OCI-LY1 (cell line): ENCODE results near the gene IGSF5.

Experiments used
- H2AFZ ChIP-seq: fragments of 200-600 bp; sonication (generic), shearing (Covaris generic); 2 replicates; pipeline ENCODE4 v1.6.0; 2014; ENCODE audit warnings: antibody characterized with exemption, mild to moderate bottlenecking, low read length
- H3F3A ChIP-seq: fragments of 200-600 bp; sonication (generic), shearing (Covaris generic); 2 replicates; pipeline ENCODE4 v1.6.0; 2014; ENCODE audit warnings: mild to moderate bottlenecking, antibody characterized with exemption, low read length, moderate library complexity; ENCODE audit not compliant: insufficient read depth
- H3K27ac ChIP-seq: fragments of 200-600 bp; sonication (generic); 2 replicates; pipeline ENCODE4 v1.5.1; 2014; ENCODE audit warnings: low read length, mixed run types, mild to moderate bottlenecking, low read depth; ENCODE audit not compliant: poor library complexity, severe bottlenecking
- H3K27me3 ChIP-seq: fragments of 200-600 bp; sonication (generic); 2 replicates; pipeline ENCODE4 v1.6.0; 2014; ENCODE audit warnings: antibody characterized with exemption, mild to moderate bottlenecking, low read length, moderate library complexity; ENCODE audit not compliant: insufficient read depth
- H3K36me3 ChIP-seq: fragments of 200-600 bp; sonication (generic); 2 replicates; pipeline ENCODE4 v1.6.1; 2014; ENCODE audit warnings: mild to moderate bottlenecking, antibody characterized with exemption, low read length, moderate library complexity, mixed read lengths; ENCODE audit not compliant: insufficient read depth
- H3K4me1 ChIP-seq: fragments of 200-600 bp; sonication (generic); 2 replicates; pipeline ENCODE4 v1.5.1; 2014; ENCODE audit warnings: mild to moderate bottlenecking, low read length, moderate library complexity; ENCODE audit not compliant: insufficient read depth, severe bottlenecking
- H3K4me2 ChIP-seq: fragments of 200-600 bp; sonication (generic), shearing (Covaris generic); 2 replicates; pipeline ENCODE4 v1.6.1; 2014; ENCODE audit warnings: low read length
- H3K4me3 ChIP-seq: fragments of 200-600 bp; sonication (generic); 2 replicates; pipeline ENCODE4 v1.5.1; 2014; ENCODE audit warnings: low read length, low read depth, mild to moderate bottlenecking, mixed read lengths; ENCODE audit not compliant: poor library complexity, severe bottlenecking
- H3K79me2 ChIP-seq: fragments of 200-600 bp; shearing (Covaris generic); 2 replicates; pipeline ENCODE4 v1.6.1; 2016; ENCODE audit warnings: mixed run types, low read length, mixed read lengths; ENCODE audit not compliant: insufficient read depth
- H3K9ac ChIP-seq: fragments of 200-600 bp; sonication (generic), shearing (Covaris generic); 2 replicates; pipeline ENCODE4 v1.6.1; 2014; ENCODE audit warnings: mild to moderate bottlenecking, low read length, mixed read lengths
- H3K9me2 ChIP-seq: fragments of 200-600 bp; sonication (generic), shearing (Covaris generic); 2 replicates; pipeline ENCODE4 v1.6.1; 2014; ENCODE audit warnings: low read depth, mild to moderate bottlenecking, low read length, mixed read lengths
- H3K9me3 ChIP-seq: fragments of 200-600 bp; shearing (Covaris generic); 2 replicates; pipeline ENCODE4 v1.6.1; 2014; ENCODE audit warnings: low read length, mixed read lengths
- H4K20me1 ChIP-seq: fragments of 200-600 bp; sonication (generic), shearing (Covaris generic); 2 replicates; pipeline ENCODE4 v1.6.0; 2016; ENCODE audit warnings: mild to moderate bottlenecking, low read length; ENCODE audit not compliant: insufficient read depth
- CTCF ChIP-seq: fragments of 200-600 bp; sonication (generic), shearing (Covaris generic); IDR thresholded peaks from 2 replicates; pipeline ENCODE4 v1.5.1; 2017; ENCODE audit warnings: mild to moderate bottlenecking, antibody characterized with exemption, low read length, moderate library complexity, mixed read lengths
- EZH2 ChIP-seq: fragments of 200-600 bp; sonication (generic), shearing (Covaris generic); IDR thresholded peaks from 2 replicates; pipeline ENCODE4 v1.8.0; 2017; ENCODE audit warnings: borderline replicate concordance, mixed run types, mild to moderate bottlenecking, antibody characterized with exemption, low read length, moderate library complexity, mixed read lengths

IGSF5 gene

DNA sequence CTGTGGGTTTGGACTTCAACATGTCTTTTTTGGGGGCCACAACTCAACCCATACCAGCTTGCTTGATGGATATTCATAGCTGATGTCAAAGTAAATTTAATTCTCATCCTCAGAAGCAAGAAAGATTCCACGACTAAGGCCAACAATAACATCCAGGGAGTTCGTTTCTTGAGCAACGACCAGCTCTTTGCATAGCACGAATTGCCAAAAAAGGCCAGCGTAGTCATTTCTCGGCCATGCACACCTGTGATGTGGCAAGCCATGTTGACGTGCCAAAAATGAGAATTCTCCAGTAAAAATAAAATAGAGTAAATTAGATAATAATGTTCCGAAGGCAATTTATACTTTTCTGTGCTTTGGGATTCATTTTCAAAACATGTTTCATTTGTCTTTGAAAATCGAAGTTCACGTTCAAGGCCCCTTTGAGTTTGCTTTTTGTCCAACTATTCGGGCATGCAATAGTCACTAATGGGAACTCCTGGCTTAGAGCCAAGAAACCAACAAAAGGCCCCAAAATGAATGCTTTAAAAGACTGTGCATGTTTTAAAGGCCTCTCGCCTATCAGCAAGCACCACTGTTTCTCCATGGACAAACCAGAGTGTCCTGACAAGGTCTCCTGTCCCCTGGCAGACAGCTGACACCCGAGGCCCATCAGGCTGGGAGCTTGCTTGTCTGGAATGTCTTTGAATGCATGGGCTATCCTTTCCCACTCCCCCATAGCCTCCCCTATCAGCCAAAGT is 14.4 kb upstream of the IGSF5 start:
- Histone ChIP-seq H3K27me3 (no peaks in the 10 kb centered on the region; the same call in 1 of the 2 replicates), H3K9ac (no peak overlapping the region)
- no peak for TF ChIP-seq CTCF

DNA sequence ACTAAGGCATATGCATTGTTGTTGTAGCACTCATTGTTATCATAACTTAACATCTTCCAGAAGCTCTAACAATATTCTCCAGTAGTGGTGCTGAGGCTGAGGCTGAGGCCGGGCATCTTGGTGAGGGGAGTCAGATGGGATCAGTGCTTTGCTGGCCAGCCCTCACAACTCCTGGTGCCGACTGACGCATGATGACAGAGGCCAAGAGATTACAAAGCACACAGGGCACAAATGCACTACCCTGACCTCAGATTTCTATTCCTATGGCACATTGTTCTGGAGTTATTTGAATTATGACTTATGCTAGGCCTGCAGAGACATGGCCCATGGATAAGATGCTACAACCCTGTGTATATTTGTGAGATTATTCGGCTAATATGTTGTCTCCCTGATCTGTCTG is 8.3 kb upstream of the IGSF5 start:
- Histone ChIP-seq H3K9ac (no peak overlapping the region), H2AFZ (no peak overlapping the region), H3K9me2 (no peaks in the 10 kb centered on the region), H3K27me3 (no peaks in the 10 kb centered on the region), H3K4me2 (no peak overlapping the region), H3K27ac (no peak overlapping the region), H3K36me3 (no peaks in the 10 kb centered on the region), H4K20me1 (no peaks in the 10 kb centered on the region), H3K79me2 (no peaks in the 10 kb centered on the region), H3F3A (no peaks in the 10 kb centered on the region), H3K4me1 (no peaks in the 10 kb centered on the region), H3K9me3 (no peaks in the 10 kb centered on the region), H3K4me3 (no peak overlapping the region)
- TF ChIP-seq EZH2 (no peak), CTCF (no peak)

More for the DNA sequence above, 14.4 kb upstream of the IGSF5 start:
- Histone ChIP-seq H3K4me1 (no peaks in the 10 kb centered on the region), H4K20me1 (no peaks in the 10 kb centered on the region), H3K9me3 (no peaks in the 10 kb centered on the region), H3K4me3 (no peak overlapping the region), H3K27ac (no peak overlapping the region), H3K36me3 (no peaks in the 10 kb centered on the region), H3K4me2 (no peak overlapping the region), H3F3A (no peaks in the 10 kb centered on the region), H3K79me2 (no peaks in the 10 kb centered on the region), H2AFZ (no peak overlapping the region), H3K9me2 (no peaks in the 10 kb centered on the region)

DNA sequence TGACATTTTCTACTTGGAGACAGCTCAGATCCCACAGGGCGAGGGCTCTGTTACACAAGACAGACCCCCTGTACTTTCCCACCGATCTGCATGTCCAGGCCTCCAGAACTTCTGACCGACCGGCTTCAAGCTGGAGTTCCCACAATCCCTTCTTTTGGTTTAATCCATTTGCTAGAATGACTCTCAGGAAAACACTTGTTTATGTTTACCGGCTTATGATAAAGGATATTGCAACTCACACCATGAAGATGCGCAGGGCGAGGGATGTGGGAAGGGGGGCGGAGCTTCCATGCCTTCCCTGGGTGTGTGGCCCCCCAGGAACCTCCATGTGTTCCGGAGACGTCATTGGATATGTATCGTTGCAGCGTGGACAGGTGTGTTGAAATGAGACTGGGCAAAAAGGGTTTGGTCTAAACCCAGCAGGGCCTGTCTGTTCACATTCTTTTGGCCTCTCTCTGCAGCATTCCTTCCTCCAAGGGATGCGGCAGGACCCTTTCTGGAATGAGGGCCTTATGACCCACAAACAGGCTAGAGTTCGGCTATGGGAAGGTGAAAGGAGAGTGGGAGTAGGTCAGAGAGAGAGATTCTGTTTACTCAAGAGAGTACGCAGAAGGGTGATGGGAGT is 7.5 kb upstream of the IGSF5 start:
- Histone ChIP-seq H3K9me2 (no peaks in the 10 kb centered on the region), H3K79me2 (no peaks in the 10 kb centered on the region), H2AFZ (no peak overlapping the region), H3K27ac (no peak overlapping the region), H3K9ac (no peak overlapping the region), H4K20me1 (no peaks in the 10 kb centered on the region), H3K4me2 (no peak overlapping the region), H3K4me1 (no peaks in the 10 kb centered on the region), H3F3A (no peaks in the 10 kb centered on the region), H3K36me3 (no peaks in the 10 kb centered on the region), H3K9me3 (no peaks in the 10 kb centered on the region), H3K4me3 (no peak overlapping the region), H3K27me3 (no peaks in the 10 kb centered on the region)
- TF ChIP-seq CTCF (no peak), EZH2 (no peak)
